Measurements from ENCODE around the gene HES6.

GRCh38 chr2:238284802-238285515, 45.1 kb upstream of the HES6 start:
- no peak for TF ChIP-seq POLR2A (IDR thresholded peaks at IDR 0.05)
- TF ChIP-seq POLR2AphosphoS5 (IDR thresholded peaks at IDR 0.05), result no peak

Measured in upper lobe of left lung (tissue), 4 donors.